ENCODE results near the gene CRADD. TPM values are rescaled to one million over a fixed set of nuclear protein-coding genes. Genes with fewer than 3 reads are reported as not detected.

The CRADD gene
- total RNA-seq, 1 donor from 2014 or later, result 10.3 TPM

GRCh38 chr12:93875157-93875556 lies 198.0 kb downstream of the CRADD start:
- no peak for DNase-seq (ENCODE audit: low read depth)

GRCh38 chr12:93876360-93876759 lies 199.2 kb downstream of the CRADD start:
- no peak for TF ChIP-seq CTCF (conservative IDR thresholded peaks at IDR 0.05; ENCODE audit: low read depth, low read length)
- no peak overlapping the region for H3K4me3 ChIP-seq (ENCODE audit: low read depth, low read length)
- DNase-seq (ENCODE audit: low read depth), result no peak

More at GRCh38 chr12:93875157-93875556, 198.0 kb downstream of the CRADD start:
- TF ChIP-seq CTCF (conservative IDR thresholded peaks at IDR 0.05; ENCODE audit: low read depth, low read length), result no peak
- no peak overlapping the region for H3K4me3 ChIP-seq (ENCODE audit: low read depth, low read length)

GRCh38 chr12:93877446-93877845 lies 200.3 kb downstream of the CRADD start:
- TF ChIP-seq CTCF (conservative IDR thresholded peaks at IDR 0.05; ENCODE audit: low read depth, low read length), result no peak
- H3K4me3 ChIP-seq (ENCODE audit: low read depth, low read length), result no peak overlapping the region
- no peak for DNase-seq (ENCODE audit: low read depth)

GRCh38 chr12:93879476-93880421 lies 202.6 kb downstream of the CRADD start:
- H3K4me3 ChIP-seq (ENCODE audit: low read depth, low read length), result no peak overlapping the region
- TF ChIP-seq CTCF (conservative IDR thresholded peaks at IDR 0.05; ENCODE audit: low read depth, low read length), result no peak
- peak; percentile 54 for DNase-seq (ENCODE audit: low read depth)

- H3K4me3 ChIP-seq (ENCODE audit: low read depth, low read length), result no peak overlapping the region
- DNase-seq (ENCODE audit: low read depth), result no peak
- TF ChIP-seq CTCF (conservative IDR thresholded peaks at IDR 0.05; ENCODE audit: low read depth, low read length), result no peak
Measured at GRCh38 chr12:93880853-93881522, 203.8 kb downstream of the CRADD start.

GRCh38 chr12:93882763-93883162 lies 205.6 kb downstream of the CRADD start:
- no peak for TF ChIP-seq CTCF (conservative IDR thresholded peaks at IDR 0.05; ENCODE audit: low read depth, low read length)
- DNase-seq (ENCODE audit: low read depth), result no peak

More at GRCh38 chr12:93882763-93883162, 205.6 kb downstream of the CRADD start:
- H3K4me3 ChIP-seq (ENCODE audit: low read depth, low read length), result no peak overlapping the region

Data from epithelial cell of proximal tubule (primary cell).